Heart left ventricle (tissue), 16 donors: ENCODE results near the gene RIN3. TPM values are rescaled to one million over a fixed set of nuclear protein-coding genes. Genes with fewer than 3 reads are reported as not detected.

Source experiments
- ATAC-seq, 4 donors: fragments of 200-7000 bp; cut with Tn5 transposase; one replicate each; pipeline ENCODE4 v1.9.1; 2020 to 2022; ENCODE audit warnings: moderate library complexity in 4 of 4, mild to moderate bottlenecking in 3 of 4, moderate number of reproducible peaks in 1 of 4
- DNase-seq, 5 donors: peaks; one replicate each; pipeline ENCODE4 v3.0.0-alpha.2; 2020
- H3K27ac ChIP-seq, 12 donors: fragments of 200-600 bp; sonication (generic) in 4 of 12; one replicate each; pipeline versions ENCODE4 v1.5.0 to v1.8.0; 2016 to 2022; ENCODE audit warnings: mild to moderate bottlenecking in 2 of 12
- H3K27me3 ChIP-seq, 9 donors: fragments of 200-600 bp; sonication (generic) in 2 of 9; one replicate each; pipeline versions ENCODE4 v1.5.1 to v1.8.0; 2016 to 2022; ENCODE audit warnings: mild to moderate bottlenecking in 3 of 9
- H3K36me3 ChIP-seq, 9 donors: fragments of 200-600 bp; sonication (generic) in 2 of 9; one replicate each; pipeline versions ENCODE4 v1.5.0 to v1.8.0; 2018 to 2022; ENCODE audit warnings: mild to moderate bottlenecking in 2 of 9
- H3K4me1 ChIP-seq, 12 donors: fragments of 200-600 bp; sonication (generic) in 4 of 12; one replicate each; pipeline versions ENCODE4 v1.5.0 to v1.8.0; 2016 to 2022; ENCODE audit warnings: mild to moderate bottlenecking in 3 of 12
- H3K4me3 ChIP-seq, 12 donors: fragments of 200-600 bp; sonication (generic) in 4 of 12; one replicate each; pipeline versions ENCODE4 v1.5.0 to v1.8.0; 2017 to 2022; ENCODE audit warnings: mild to moderate bottlenecking in 9 of 12, moderate library complexity in 4 of 12
- H3K9me3 ChIP-seq, 12 donors: fragments of 200-600 bp; sonication (generic) in 4 of 12; one replicate each; pipeline versions ENCODE4 v1.5.0 to v1.8.0; 2016 to 2022; ENCODE audit warnings: mild to moderate bottlenecking in 1 of 12
- POLR2A ChIP-seq, 2 donors: fragments of 450-650 bp; IDR thresholded peaks; one replicate each; pipeline ENCODE4 v1.6.1; 2017; ENCODE audit warnings: antibody characterized with exemption in 2 of 2, mild to moderate bottlenecking in 2 of 2, moderate library complexity in 2 of 2
- WGBS, 4 donors: extraction: QIAGEN DNeasy Blood & Tissue Kit in 2 of 4; methylation state at CpG; one replicate each; pipeline versions ENCODE4 v1.1.5 to v1.1.7; 2013 to 2018; 5-methylcytosine and 5-hydroxymethylcytosine counted together
- intact Hi-C, 10 donors: fragments of 100-400 bp; cut with DNase I; formaldehyde crosslinking; loops; one replicate each; pipeline versions ENCODE4 v1.11.1 to v1.14.2; 2022
- polyA plus RNA-seq, 2 donors: library from polyadenylated mRNA; stranded (reverse); fragments of 200-250 nt; gene quantifications; one replicate each; pipeline ENCODE4 v1.2.3, GENCODE V29; 2013
- total RNA-seq, 9 donors: library from RNA; depleted of rRNA in 2 of 9; stranded (reverse); fragments of >200 nt in 2 of 9; fragmentation: NEBNext Ultra II Directional in 3 of 9; extraction: Animal tissue kit (Norgen Biotek cat#: 25700) in 3 of 9; gene quantifications; one replicate each; pipeline versions ENCODE4 v1.1.0 to v1.2.4, GENCODE V29; 2016 to 2023
- TF ChIP-seq, protein P1 (sequence below), 12 donors: fragments of 200-600 bp; sonication (generic) in 4 of 12; IDR thresholded peaks; one replicate each; pipeline versions ENCODE4 v1.5.0 to v1.8.0; 2018 to 2022; ENCODE audit warnings: antibody characterized with exemption in 12 of 12, mild to moderate bottlenecking in 5 of 12
- donor health status: ischemic (EF 13 %, LVEDD 7.1; RV severe dilation, severe dysfunction).
- donor health status: healthy with polysubstance abuse.
- donor health status: DM: no; HTN: yes; CAD: no.
- donor health status: DM: no; HTN: no; CAD: no.
- donor health status: ischemic (EF 25% LVEDD 6.9; RV normal size, moderate dysfunction).
- donor health status: ischemic (EF 25% LVEDD 5.7; RV mildly dilated, moderate dysfunction).
- donor health status: healthy.
- donor health status: DM: yes; HTN: yes; CAD: no.
- donor health status: ischemic (EF 35%, LVEDD 5.7; RV mildly dilated, moderate dysfunction).
- donor health status: nonischemic (EF 11% LVEDD 7.7; RV severe dilation, severe dysfunction).
- donor health status: DM: yes; HTN: yes; CAD: no.
- donor health status: PGD.
- donor health status: ischemic (EF 29% LVEDD 5.4; RV normal size, mild dysfunction).
- donor health status: nonischemic (EF 23%, LVEDD 6.1; RV moderate dilation, normal function).

The RIN3 gene
- total and polyA plus RNA-seq, 11 donors = 8.6 to 37.0 (median 12.7) TPM

DNA sequence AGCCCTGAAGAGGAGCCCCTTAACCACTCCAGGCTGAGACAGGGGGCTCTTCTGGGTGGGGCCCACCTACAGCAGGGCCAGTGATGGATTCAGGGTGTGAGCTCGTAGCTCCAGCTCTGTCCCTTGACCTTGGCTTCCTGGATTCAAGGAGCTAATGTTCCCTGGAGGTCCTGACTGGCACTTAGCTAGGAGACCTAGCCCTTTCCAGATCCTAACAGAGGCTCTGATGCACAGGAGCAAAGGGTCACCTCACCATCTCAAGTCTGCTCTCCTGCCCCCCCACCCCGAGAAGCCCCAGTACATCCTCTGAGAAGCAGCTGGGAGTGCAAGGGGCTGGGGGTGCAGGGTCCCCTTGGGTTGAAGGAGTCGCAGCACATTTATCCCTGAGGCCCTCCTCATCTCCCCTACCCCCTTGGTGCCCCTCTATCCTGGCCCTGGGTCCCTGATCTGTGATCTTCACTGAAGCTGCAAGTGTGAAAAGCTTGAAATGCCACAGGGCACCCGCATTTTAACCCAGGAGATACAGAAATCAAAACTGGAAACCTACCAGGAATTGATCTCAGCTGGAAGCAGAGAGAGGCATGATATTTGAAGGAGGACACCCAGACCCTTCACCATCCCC lies 2.9 kb downstream of the RIN3 start:
- Histone ChIP-seq H3K36me3 (peaks cover 0 to 3% (median 0%) of the 10 kb centered on the region in 9 donors), H3K4me3 (no peak overlapping the region), H3K27ac (peak overlapping the region in 4 of 12 donors; percentile 12 to 90 (median 32)), H3K9me3 (no peaks in the 10 kb centered on the region), H3K4me1 (peaks cover 0 to 79% (median 24%) of the 10 kb centered on the region in 12 donors), H3K27me3 (no peaks in the 10 kb centered on the region)
- intact Hi-C loops = loop anchor here in 1 of 10 donors (5.0 kb wide), 1 partner anchor 161 kb away; no protein-coding TSS in a partner anchor
- DNase-seq = no peak
- no peak for TF ChIP-seq POLR2A (IDR thresholded peaks at IDR 0.05)
- TF ChIP-seq, protein P1, sequence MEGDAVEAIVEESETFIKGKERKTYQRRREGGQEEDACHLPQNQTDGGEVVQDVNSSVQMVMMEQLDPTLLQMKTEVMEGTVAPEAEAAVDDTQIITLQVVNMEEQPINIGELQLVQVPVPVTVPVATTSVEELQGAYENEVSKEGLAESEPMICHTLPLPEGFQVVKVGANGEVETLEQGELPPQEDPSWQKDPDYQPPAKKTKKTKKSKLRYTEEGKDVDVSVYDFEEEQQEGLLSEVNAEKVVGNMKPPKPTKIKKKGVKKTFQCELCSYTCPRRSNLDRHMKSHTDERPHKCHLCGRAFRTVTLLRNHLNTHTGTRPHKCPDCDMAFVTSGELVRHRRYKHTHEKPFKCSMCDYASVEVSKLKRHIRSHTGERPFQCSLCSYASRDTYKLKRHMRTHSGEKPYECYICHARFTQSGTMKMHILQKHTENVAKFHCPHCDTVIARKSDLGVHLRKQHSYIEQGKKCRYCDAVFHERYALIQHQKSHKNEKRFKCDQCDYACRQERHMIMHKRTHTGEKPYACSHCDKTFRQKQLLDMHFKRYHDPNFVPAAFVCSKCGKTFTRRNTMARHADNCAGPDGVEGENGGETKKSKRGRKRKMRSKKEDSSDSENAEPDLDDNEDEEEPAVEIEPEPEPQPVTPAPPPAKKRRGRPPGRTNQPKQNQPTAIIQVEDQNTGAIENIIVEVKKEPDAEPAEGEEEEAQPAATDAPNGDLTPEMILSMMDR (IDR thresholded peaks at IDR 0.05) = no peak
- no peak for ATAC-seq
- 82 to 95% (median 86%) methylated on average over 3 to 4 of the region's 4 CpGs for WGBS, 4 donors

DNA sequence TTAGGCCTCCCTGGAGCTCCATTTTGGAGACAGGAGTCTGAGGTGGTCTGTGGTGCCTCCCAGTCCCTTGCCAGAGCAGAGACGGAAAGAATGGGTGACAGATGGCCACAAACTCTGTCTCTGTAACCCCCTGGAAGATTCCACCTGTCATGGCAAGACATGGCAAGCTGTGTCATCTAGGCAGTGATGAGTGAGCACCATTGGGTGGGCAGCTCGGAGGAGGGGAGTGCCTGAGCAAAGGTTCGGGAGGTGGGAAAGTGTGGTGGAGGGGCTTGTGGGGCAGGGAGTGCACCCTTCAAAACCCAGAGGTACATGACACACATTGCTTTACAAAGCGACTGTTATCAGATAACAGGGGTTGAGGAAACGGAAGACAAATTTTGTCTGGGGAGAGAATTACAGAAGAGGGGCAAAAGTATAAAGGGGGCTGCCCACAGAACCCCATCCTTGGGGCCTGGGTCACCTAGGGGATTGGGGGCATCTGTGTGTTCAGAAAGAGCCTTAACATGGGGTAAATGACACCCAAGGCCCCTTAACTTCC lies 3.5 kb downstream of the RIN3 start:
- Histone ChIP-seq H3K4me1 (peaks cover 0 to 73% (median 19%) of the 10 kb centered on the region in 12 donors), H3K9me3 (no peaks in the 10 kb centered on the region), H3K4me3 (no peak overlapping the region), H3K36me3 (peaks cover 0 to 3% (median 0%) of the 10 kb centered on the region in 9 donors), H3K27ac (peak overlapping the region in 2 of 12 donors; percentile 44 to 48), H3K27me3 (no peaks in the 10 kb centered on the region)
- no peak for TF ChIP-seq POLR2A (IDR thresholded peaks at IDR 0.05)
- TF ChIP-seq, protein P1 (IDR thresholded peaks at IDR 0.05) = no peak
- intact Hi-C loops = loop anchor here in 1 of 10 donors (5.0 kb wide), 1 partner anchor 160 kb away; no protein-coding TSS in a partner anchor
- 79 to 94% (median 92%) methylated on average over 5 of the region's 5 CpGs for WGBS, 4 donors
- ATAC-seq (no peak), DNase-seq (no peak)

DNA sequence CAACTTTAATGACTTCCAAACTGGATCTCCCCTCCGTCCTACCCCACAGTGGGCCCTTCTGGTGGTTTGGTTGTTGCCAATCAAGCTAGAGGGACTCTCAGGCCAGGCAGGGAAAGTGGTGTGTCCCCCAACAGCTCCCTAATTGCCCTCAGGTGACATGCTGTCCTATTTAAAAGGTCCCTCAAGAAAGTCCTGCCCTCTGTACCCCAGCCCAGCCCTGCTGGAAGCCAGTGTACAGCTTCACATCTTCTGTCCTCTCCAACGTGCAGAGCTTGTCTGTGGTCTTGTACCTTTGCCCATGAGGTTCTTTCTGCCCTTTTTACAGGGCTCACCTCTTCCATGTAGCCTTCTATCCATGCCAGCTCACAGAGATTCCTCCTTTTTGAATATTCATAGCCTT lies 4.2 kb downstream of the RIN3 start:
- no peak overlapping the region for H3K4me3 ChIP-seq
- peak overlapping the region in 1 of 12 donors; percentile 32 for H3K27ac ChIP-seq
- no peaks in the 10 kb centered on the region for H3K9me3 ChIP-seq
- H3K36me3 ChIP-seq = peaks cover 0 to 3% (median 0%) of the 10 kb centered on the region in 9 donors
- ATAC-seq (no peak), DNase-seq (no peak)
- no peaks in the 10 kb centered on the region for H3K27me3 ChIP-seq
- TF ChIP-seq, protein P1 (IDR thresholded peaks at IDR 0.05) = no peak
- no peak for TF ChIP-seq POLR2A (IDR thresholded peaks at IDR 0.05)
- peaks cover 0 to 66% (median 14%) of the 10 kb centered on the region in 12 donors for H3K4me1 ChIP-seq
- intact Hi-C loops = loop anchor here in 1 of 10 donors (5.0 kb wide), 1 partner anchor 160 kb away; no protein-coding TSS in a partner anchor
- WGBS, 4 donors = 77 to 90% (median 83%) methylated on average over 2 of the region's 2 CpGs
